ENCODE measurements around the gene OTOL1.

The OTOL1 gene

DNA sequence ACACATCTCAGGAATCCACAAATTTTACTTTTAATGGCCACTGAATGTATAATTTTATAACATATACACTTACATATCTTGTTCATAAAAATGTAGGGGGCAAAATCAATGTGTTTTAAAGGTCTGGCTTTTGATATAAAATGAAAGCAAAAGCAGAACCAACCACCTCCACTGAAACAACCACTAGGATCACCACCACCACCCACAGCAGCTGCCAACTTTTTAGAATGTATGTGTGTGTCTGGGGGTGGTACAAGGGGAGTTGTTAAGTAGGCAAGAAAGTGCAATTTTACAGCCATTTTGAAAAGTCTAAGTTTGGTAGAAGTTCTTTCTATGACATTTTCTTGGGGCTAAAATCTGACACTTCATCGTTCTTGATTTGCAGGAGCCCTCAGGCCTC lies 44.0 kb downstream of the OTOL1 start:
- DNase-seq (ENCODE audit: low read depth), result no peak

- DNase-seq (ENCODE audit: low read depth), result no peak
These were observed 49.2 kb downstream of the OTOL1 start for GRCh38 chr3:161545824-161546223.

GRCh38 chr3:161548301-161548700 lies 51.7 kb downstream of the OTOL1 start:
- no peak for DNase-seq (ENCODE audit: low read depth)

DNA sequence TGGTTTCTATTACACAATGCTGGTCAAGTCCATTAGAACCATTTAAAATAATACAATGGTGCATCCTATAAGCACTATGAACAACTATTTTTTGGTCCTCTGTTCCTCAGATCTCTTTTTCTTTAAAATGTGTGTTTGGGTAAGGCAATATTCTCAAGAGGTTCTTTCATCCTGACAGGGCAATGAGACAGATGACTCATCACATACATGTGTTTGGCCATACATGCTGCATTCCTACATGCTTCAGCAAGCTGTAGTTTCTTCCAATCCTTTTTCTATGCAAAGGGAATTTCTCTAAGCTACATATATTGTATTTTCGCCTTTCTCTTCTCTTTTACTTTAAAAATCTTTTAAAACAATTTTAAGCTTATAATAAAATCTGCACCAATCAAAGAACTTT lies 52.7 kb downstream of the OTOL1 start:
- DNase-seq (ENCODE audit: low read depth), result no peak

- no peak for DNase-seq (ENCODE audit: low read depth)
These were observed 54.0 kb downstream of the OTOL1 start for GRCh38 chr3:161550491-161551195.

- no peak for DNase-seq (ENCODE audit: low read depth)
These were observed 55.1 kb downstream of the OTOL1 start for GRCh38 chr3:161551697-161552096.

DNA sequence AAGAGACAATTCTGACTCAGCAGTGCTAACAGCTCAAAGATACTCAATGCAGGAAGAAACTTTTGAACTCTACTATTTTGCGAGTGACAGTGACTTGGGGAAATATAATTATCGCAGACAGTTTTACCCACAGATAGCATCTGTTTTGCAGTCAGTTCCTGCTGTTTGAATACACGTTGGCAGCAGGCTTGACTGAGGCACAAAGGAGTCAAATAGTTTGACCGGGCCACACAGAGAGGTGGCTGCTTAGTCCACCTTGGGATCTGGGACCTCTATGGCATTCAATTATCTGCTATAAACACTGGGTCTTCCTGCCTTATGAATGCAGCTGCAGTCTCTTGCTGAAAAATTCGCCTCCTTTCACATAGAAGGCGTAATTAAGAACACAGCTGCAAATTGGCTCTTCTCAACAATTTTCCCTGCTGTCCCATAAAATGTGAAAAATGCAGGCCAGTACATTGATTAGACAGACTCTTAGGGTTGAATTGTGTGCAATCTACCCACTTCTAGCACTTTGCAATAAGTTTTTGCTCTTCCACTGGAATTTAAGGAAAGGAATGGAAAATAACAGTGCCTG lies 56.5 kb downstream of the OTOL1 start:
- no peak for DNase-seq (ENCODE audit: low read depth)

All from amniotic epithelial cell (primary cell).